8988T (cell line): ENCODE measurements around the gene DOCK4.

ENCODE experiments used
- DNase-seq: peaks from one replicate; pipeline ENCODE4 v3.0.0; 2011

DOCK4 gene

GRCh38 chr7:111743244-111743847 is 462.9 kb downstream of the DOCK4 start:
- no peak for DNase-seq

- DNase-seq: no peak
Observed at GRCh38 chr7:111741811-111742240, 464.4 kb downstream of the DOCK4 start.

GRCh38 chr7:111740942-111741341 is 465.3 kb downstream of the DOCK4 start:
- no peak for DNase-seq

- DNase-seq: no peak
Observed at GRCh38 chr7:111736552-111736874, 469.7 kb downstream of the DOCK4 start.

- DNase-seq: peak; percentile 26
Observed at GRCh38 chr7:111735661-111736551, 470.3 kb downstream of the DOCK4 start.

GRCh38 chr7:111734954-111735660 is 471.1 kb downstream of the DOCK4 start:
- no peak for DNase-seq

GRCh38 chr7:111732923-111733322 is 473.3 kb downstream of the DOCK4 start:
- DNase-seq: no peak

GRCh38 chr7:111730476-111731300 is 475.5 kb downstream of the DOCK4 start:
- peak; percentile 32 for DNase-seq

- DNase-seq: no peak
Observed at GRCh38 chr7:111730057-111730456, 476.1 kb downstream of the DOCK4 start.

GRCh38 chr7:111729483-111729882 is 476.7 kb downstream of the DOCK4 start:
- DNase-seq: no peak

GRCh38 chr7:111728635-111728995 is 477.6 kb downstream of the DOCK4 start:
- DNase-seq: no peak

- DNase-seq: no peak
Observed at GRCh38 chr7:111727905-111728634, 478.1 kb downstream of the DOCK4 start.

GRCh38 chr7:111718886-111719285 is 487.3 kb downstream of the DOCK4 start:
- DNase-seq: no peak

GRCh38 chr7:111711426-111712065 is 494.7 kb downstream of the DOCK4 start:
- no peak for DNase-seq

GRCh38 chr7:111710839-111711380 is 495.3 kb downstream of the DOCK4 start:
- DNase-seq: no peak

- DNase-seq: no peak
Observed at GRCh38 chr7:111708072-111708471, 498.1 kb downstream of the DOCK4 start.

GRCh38 chr7:111705807-111706206 is 500.4 kb downstream of the DOCK4 start:
- no peak for DNase-seq

GRCh38 chr7:111697771-111698170 is 508.4 kb downstream of the DOCK4 start:
- no peak for DNase-seq

GRCh38 chr7:111694376-111694775 is 511.8 kb downstream of the DOCK4 start:
- DNase-seq: no peak

- no peak for DNase-seq
Observed at GRCh38 chr7:111690364-111691111, 515.7 kb downstream of the DOCK4 start.

- DNase-seq: no peak
Observed at GRCh38 chr7:111685349-111685748, 520.9 kb downstream of the DOCK4 start.
